GM18951 (cell line): ENCODE measurements around the gene SPACA1.

Source experiments
- POLR2A ChIP-seq: IDR thresholded peaks from 4 replicates; pipeline ENCODE4 v1.6.1; 2011; ENCODE audit warnings: mild to moderate bottlenecking; ENCODE audit not compliant: insufficient read length, insufficient read depth; ENCODE audit errors: extremely low read depth
- in situ Hi-C: fragments of 300-500 bp; cut with MboI; formaldehyde crosslinking; loops from one replicate; pipeline ENCODE4 v1.12.0; 2022; ENCODE audit warnings: low sequenced_read_pairs, mixed read lengths, inconsistent platforms; ENCODE audit not compliant: unreplicated experiment

Gene SPACA1

DNA sequence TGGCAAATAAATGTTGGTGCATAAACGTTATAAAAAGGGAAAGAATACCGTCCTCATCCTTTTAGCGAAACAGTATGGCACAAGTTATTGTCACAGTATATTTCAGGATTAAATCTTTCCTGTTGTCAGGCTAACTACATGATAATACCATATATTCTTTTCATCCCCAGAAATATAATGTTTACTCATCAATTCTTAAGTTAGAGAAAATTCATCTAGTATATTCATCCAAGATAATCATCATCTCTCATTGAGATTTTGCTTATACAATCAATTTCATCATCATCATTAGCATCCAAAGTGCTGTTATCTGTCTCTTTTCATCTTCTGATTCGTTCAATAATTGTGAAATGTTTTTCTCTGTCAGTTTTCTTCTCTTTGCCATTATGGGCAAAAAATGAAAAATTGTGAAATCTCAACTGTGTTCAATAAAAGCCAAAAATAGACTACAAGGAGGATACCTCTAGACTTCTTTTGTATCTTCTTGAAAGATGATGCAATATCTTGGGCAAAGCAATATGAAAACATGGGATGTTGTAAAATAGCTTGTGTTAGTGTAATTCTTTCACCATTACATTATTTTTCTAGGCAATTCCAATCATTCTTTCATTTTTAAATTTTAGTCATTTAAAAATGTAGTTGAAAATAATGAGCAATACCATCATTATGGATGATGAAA, 2.6 kb downstream of the SPACA1 start:
- in situ Hi-C loops, result no loop called here
- no peak for TF ChIP-seq POLR2A

- TF ChIP-seq POLR2A, result no peak
- in situ Hi-C loops, result no loop called here
Observed at GRCh38 chr6:88059191-88059590, 11.6 kb downstream of the SPACA1 start.

GRCh38 chr6:88062376-88062775, 14.7 kb downstream of the SPACA1 start:
- TF ChIP-seq POLR2A, result no peak
- in situ Hi-C loops, result no loop called here

DNA sequence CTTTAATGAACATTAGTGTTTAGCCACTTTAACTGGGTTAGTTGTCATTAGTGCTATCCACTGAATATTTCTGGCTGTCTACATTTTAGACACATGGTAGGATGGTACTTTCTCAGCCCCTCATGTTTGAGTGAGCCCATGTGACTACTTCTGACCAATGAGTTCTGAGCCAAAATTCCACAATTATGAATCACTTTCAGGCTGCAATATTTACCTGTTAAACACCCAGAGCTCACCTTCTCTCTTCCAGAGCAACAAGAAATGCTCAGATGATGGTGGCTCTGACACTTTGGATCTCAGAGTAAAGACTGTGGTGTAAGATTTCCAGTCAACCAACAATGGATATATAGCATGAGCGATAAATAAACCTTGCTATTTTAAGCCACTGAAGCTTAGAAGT, 24.8 kb downstream of the SPACA1 start:
- TF ChIP-seq POLR2A, result no peak
- in situ Hi-C loops, result no loop called here

- no peak for TF ChIP-seq POLR2A
Observed at GRCh38 chr6:88074791-88075190, 27.1 kb downstream of the SPACA1 start.

DNA sequence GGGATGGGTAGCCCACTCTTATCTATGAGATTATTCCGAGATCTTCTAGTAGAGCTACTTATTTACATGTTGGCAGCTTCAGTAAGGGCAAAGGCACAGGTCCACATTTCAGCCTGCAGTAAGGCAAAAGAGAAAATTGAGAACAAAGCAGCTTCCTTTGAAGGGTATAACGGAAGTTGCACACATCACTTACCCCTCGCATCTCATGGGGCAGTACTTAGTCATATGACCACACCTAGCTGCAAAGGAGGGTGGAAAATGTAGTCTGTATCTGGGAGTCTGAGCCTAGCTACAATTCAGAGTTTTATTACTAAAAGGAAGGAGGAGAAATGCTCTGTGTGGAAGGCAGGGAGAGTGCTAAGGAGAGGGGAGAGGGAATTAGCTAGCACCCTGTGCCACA, 29.7 kb downstream of the SPACA1 start:
- no peak for TF ChIP-seq POLR2A
- in situ Hi-C loops, result no loop called here

More at GRCh38 chr6:88074791-88075190, 27.1 kb downstream of the SPACA1 start:
- in situ Hi-C loops, result no loop called here

DNA sequence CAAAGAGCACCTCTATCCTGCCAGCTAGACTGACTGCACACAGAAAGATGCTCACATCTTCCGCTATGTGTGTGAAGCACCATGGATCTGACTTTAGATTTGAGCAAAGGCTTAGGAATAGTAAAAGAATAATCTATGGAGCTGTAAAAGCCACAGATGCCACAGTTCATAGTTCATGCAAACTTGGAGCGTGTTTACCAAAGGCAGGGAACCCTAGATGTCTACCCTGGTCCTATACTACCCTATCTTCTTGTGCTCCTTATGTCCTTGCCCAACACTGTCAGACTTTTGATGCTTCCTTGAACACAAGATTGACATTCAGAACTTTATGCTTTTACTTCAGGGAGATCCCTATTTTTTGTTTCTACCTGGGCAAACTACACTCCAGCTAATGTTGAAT, 39.2 kb downstream of the SPACA1 start:
- in situ Hi-C loops, result no loop called here
- TF ChIP-seq POLR2A, result no peak

GRCh38 chr6:88089708-88090107, 42.1 kb downstream of the SPACA1 start:
- in situ Hi-C loops, result no loop called here
- TF ChIP-seq POLR2A, result no peak

DNA sequence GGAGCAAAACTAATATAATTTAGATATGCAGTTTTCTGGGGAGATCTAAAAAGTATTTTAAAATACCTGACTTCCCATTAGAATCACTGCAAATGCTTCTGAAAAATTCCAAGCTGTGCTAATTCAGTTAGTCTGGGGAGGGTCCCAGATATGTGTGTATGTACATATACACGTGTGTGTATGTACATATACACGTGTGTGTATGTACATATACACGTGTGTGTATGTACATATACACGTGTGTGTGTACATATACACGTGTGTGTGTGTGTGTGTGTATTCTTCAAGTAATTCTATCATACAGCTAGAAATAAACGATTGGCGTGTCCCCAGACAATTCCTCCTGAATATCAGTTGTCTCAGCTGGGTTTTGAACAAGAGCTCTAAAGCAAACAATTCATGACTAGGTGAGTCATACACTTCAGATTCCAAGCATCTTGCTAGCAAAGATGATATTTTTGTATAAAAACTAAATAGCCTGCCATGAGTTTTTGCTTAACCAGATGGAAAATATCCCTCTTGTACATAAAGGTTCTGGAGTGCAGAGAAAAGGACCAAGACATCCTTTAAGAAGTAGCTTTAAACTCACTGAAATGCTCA, 58.2 kb downstream of the SPACA1 start:
- TF ChIP-seq POLR2A, result no peak
- in situ Hi-C loops, result no loop called here

GRCh38 chr6:88107241-88107640, 59.6 kb downstream of the SPACA1 start:
- in situ Hi-C loops, result no loop called here
- TF ChIP-seq POLR2A, result no peak

DNA sequence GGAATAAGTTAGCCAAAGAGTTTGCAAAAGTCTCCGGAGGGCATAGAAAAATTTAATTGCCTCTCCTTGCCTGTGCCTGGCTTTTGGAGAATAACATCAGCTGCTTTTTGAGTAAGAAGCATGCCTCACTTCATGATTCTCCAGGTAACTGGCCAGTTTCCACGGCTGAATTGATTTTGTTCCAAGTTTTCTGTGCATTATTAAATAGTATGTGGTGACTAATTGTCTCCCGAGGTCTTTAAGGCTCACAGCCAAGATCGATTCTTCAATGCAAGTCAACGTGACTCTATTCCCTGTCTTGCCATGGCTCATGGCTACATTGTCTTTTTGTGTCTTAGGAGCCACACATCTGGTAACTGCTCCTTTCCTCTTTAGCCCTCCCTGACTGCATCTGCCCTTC, 64.3 kb downstream of the SPACA1 start:
- in situ Hi-C loops, result no loop called here
- TF ChIP-seq POLR2A, result no peak

GRCh38 chr6:88114838-88115237, 67.2 kb downstream of the SPACA1 start:
- in situ Hi-C loops, result no loop called here

GRCh38 chr6:88115307-88115706, 67.7 kb downstream of the SPACA1 start:
- in situ Hi-C loops, result no loop called here
- no peak for TF ChIP-seq POLR2A

More at GRCh38 chr6:88114838-88115237, 67.2 kb downstream of the SPACA1 start:
- TF ChIP-seq POLR2A, result no peak

DNA sequence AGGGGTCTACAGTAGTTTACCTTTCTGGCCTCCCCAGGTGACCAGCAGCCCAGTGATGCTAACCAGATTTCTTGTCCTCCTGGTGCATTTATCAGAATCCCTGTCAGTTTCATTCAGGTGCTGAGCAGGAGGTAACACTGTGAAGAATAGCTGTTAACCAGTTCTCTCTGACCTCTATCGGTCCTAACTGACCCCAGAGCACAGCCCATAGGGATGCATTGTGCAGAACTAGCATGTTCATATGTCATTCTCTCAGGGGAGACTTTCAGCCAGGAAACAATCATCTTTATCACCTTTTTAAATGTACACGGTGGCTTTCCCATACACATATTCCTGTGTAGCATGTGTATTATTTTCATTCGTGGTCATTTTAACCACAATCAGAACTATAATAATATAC, 68.6 kb downstream of the SPACA1 start:
- TF ChIP-seq POLR2A, result no peak
- in situ Hi-C loops, result no loop called here
